T-helper 22 cell (primary cell): ENCODE measurements around the gene ARF1.
"Not testable (repeated sequence)": the region's sequence is repeated elsewhere in the genome, so short reads cannot be mapped to it uniquely, and the experiment has no call there.

ENCODE experiments used
- DNase-seq: peaks from one replicate; pipeline ENCODE4 v3.0.0-alpha.2; 2020; ENCODE audit warnings: low read depth

The ARF1 gene

GRCh38 chr1:228102791-228103620 is 20.5 kb downstream of the ARF1 start, which contains the start of gene C1orf35:
Gene C1orf35, minus strand, starts transcription at chr1:228103325. Its CDS starts 98 bp downstream, at chr1:228103227.
- peak; percentile 88 for DNase-seq

GRCh38 chr1:228104526-228105269 is 22.2 kb downstream of the ARF1 start:
- DNase-seq: no peak

DNA sequence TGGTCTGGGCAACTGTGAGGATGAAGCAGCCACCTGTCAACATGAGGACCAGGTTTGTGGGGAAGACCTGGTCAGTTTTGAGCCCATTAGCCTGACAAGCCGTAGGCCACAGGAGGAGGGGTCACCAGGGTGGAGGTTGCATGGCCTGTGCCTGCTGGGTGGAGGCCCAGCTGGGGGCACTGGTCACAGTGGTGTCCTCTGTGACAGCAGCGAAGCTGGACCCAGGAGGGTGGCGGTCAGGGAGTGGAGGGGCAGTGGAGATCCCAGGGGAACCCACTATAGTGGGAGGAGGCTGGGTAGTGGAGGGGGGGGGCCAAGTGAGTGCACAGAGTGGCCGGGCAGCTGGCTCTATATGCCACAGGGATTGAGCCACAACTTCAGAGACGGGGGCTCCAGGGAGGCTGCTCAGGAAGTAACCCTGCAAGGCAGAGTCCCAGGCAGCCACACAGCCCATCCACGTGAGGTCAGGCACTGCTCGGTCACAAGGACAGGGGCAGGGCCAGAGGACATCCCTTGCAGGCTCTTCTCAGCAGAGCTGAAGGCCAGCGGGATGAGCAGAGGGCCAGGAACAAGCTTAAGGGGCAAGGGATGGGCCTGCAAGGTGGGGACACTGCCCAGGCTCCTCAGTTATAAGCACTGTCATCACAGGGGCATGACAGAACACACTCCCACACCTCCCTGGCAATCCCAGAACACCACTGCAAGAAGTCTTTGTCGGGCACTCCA is 22.9 kb downstream of the ARF1 start:
- DNase-seq: no peak

- DNase-seq: no peak
Observed at GRCh38 chr1:228105996-228106799, 23.7 kb downstream of the ARF1 start.

GRCh38 chr1:228106800-228107054 is 24.2 kb downstream of the ARF1 start:
- DNase-seq: no peak

DNA sequence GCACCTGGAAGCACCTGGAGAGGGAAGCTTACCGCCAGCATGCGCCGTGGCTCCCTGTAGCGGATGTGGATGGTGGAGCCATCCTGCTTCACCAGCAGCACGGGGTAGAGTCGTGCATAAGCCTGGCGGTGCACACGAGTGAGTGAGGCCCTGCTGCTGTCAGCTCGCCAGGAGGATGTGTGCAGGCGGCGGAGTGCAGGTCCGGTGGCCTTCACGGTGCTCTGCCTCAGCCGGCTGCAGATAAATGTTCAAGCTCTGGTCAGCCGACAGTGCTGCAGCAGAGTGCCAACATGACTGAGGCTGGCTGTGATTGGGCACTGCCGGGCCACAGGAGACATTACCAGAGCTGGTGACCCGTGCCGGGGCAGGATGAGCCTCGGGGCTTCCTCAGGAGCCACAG is 25.1 kb downstream of the ARF1 start:
- DNase-seq: no peak

DNA sequence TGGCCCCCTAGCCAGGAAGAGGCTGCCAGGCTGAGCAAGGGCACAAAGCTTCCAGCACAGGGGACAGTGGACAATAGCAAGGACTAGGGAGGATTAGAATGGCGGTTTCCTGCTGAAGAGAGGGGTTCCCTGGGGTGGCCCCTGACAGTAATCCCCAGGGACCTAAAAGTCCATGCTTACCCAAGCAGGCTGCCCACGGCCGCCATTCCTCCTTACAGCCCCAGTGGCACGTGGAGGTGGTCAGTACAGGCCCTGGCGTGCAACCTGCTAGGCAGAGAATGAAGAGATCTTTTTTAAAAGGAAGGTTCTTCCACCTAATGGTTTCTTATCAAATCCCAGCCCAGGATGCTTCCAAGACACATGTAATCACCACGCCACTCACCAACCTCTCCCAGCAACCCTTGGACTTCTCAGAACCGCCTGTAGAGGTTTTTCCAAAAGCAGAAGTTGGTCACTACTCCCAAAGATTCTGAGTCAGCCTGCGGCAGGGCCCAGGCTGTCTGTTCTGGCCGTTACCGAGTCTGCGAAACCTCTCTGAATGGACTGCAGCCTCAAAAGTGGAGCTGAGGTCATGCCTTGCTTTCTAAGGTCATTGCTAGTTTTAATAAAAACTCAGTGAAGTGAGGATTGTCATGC is 25.7 kb downstream of the ARF1 start:
- DNase-seq: no peak

DNA sequence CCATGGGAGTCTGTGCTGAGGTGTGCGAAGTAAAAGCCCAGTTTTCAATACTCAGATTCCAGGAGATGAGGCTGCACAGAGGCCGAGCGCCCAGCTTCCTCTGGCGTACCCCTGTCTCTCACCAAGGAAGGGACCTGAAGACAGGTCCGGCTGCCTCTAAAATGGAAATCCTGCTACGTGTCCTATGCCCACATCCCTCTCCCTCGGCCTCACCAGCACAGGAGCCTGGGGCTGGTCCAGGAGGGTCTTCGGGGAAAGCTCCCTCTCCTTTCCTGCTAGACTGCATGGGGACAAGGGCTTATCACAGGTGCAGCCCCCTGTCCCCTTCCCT is 26.2 kb downstream of the ARF1 start:
- no peak for DNase-seq

DNA sequence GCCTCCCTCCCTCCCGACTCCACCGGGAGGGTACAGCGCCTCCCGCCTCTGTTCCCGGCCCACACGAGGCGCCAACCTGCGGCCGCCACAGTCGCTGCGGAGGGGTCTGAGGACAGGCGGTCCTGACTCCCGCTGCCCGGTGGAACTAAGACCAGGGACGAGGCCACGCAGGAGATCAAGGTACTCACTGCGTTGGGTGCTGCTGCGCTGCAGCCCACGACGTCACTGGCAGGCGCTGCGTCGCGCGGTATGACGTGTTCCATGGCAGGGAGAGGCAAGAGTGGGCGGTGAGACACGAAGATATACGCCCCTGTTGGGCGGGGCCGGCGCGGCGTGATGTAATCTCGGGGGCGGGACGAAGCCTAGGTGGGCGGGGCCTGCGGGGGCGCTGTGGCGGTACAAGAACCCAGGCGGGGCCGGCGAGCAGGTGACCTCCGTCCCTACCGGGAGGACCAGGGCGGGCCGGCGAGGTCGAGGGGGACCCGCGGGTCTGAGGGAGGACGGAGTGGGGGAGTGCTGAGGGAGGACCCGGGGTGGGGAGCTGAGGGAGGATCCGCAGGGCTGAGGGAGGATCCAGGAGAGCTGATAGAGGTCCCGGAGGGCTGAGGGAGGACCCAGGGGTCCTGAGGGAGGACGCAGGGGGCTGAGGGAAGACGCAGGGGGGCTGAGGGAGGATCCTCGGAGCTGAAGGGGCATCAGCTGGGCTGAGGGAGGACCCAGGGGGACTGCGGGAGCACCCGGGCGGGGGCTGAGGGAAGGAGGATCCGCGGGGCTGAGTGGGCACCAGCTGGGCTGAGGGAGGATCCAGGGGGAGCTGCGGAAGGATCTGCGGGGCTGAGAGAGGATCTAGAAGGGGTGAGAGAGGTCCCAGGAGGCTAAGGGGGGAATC is 26.8 kb downstream of the ARF1 start, which contains the start of gene MRPL55:
MRPL55 (minus strand) TSS at position 227 of the 889 bp plus-strand sequence. CDS start 1,039 bp downstream, outside the sequence.
- DNase-seq: peak; percentile 93

DNA sequence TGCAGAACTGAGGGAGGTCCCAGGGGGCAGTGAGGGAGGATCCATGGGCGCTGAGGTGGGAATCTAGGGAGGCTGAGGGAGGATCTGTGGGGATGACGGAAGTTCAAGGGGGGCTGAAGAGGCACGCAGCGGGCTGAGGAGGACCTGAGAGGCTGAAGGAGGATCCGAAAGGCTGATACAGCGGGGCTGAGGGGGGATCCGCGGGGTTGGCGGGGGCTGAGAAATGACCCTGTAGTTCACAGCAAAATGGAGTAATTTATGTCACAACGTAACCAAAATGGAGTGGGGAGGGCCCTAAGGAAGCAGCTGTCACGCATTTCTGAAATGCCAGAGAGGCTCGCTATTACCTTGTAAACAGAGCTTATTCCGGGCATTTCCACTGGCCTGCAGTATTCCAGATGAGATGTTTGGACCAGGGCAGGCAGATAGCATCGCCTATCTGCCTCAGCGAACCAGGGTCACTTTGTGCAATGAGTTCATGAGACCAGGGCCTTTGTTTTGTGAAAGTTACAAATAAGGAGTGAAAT is 27.5 kb downstream of the ARF1 start:
- no peak for DNase-seq

GRCh38 chr1:228110556-228110955 is 28.0 kb downstream of the ARF1 start:
- no peak for DNase-seq

- not testable (repeated sequence) for DNase-seq
Observed at GRCh38 chr1:228111315-228111714, 28.8 kb downstream of the ARF1 start.

DNA sequence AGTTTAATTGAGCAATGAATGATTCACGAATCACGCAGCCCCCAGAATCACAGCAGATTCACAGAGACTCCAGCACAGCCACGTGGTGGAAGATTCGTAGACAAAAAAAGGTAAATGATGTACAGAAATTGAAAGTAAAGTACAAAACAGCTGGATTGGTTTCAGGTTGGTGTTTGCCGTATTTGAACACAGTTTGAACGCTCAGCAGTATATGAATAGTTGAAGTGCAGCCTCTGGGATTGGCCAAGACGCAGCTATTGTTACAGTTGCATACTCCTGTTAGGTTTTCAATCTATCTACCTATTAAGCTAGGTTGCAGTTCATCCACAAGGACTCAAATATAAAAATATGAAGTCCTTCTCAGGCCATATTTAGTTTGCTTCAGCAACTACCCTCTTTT is 29.7 kb downstream of the ARF1 start:
- DNase-seq: no peak

- DNase-seq: no peak
Observed at GRCh38 chr1:228112617-228113016, 30.1 kb downstream of the ARF1 start.

GRCh38 chr1:228114827-228115226 is 32.3 kb downstream of the ARF1 start:
- DNase-seq: no peak

DNA sequence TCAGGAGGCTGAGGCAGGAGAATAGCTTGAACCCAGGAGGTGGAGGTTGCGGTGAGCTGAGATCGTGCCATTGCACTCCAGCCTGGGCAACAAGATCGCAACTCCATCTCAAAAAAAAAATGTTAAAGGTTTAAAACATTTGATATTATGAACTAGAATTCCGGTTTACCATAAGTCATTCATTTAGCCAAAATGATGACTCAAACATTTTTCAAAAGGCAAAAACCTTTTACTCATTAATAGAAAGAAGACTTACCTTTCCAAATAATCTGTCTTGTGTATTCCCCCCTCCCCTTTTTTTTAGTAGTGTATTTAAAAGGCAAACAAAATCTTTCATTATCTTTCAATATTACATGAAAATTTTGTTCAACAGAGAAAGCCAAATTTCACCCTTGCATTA is 34.8 kb downstream of the ARF1 start:
- no peak for DNase-seq

DNA sequence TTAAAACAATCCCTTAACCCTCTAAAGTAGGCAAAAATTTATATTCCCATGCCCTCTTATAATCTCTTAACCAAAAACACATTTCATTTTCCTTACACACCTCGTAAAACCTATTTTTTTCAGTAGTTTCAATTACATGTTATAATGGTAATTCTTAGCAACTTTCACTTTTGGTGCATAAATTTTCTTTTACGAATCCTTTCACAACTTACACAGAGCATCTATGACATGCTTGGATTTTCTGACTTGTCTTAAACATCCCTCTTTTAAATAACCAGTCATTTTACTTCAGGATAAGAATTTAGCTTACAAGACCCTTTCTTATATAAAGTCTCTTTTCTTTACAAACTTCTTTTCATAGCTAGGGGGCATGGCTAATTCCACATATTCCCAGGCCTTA is 35.5 kb downstream of the ARF1 start:
- no peak for DNase-seq

- DNase-seq: no peak
Observed at GRCh38 chr1:228120351-228120750, 37.8 kb downstream of the ARF1 start.

DNA sequence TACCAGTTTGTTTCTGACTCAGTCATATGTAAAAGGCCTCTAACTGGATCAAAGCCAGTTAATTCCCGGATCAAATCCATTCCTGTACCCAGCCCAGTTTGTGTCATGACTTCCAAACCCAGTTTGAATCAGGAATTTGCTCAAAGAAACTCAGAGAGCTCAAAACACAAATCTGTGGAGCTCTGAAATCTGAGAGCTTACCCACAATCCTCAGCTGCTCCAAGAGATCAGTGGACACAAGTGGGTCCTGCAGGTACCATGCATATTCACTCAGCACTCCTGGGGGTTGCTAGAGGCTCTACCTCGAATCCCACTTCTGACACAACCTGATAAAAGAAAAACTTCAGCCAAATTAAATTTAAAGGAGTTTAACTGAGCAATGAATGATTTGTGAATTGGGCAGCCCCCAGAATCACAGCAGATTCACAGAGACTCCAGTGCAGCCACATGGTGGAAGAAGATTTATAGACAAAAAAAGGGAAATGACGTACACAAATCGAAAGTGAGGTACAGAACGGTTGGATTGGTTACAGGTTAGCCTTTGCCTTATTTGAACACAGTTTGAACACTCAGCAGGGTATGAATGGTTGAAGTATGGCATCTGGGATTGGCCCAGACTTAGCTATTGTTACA is 38.5 kb downstream of the ARF1 start:
- no peak for DNase-seq

DNA sequence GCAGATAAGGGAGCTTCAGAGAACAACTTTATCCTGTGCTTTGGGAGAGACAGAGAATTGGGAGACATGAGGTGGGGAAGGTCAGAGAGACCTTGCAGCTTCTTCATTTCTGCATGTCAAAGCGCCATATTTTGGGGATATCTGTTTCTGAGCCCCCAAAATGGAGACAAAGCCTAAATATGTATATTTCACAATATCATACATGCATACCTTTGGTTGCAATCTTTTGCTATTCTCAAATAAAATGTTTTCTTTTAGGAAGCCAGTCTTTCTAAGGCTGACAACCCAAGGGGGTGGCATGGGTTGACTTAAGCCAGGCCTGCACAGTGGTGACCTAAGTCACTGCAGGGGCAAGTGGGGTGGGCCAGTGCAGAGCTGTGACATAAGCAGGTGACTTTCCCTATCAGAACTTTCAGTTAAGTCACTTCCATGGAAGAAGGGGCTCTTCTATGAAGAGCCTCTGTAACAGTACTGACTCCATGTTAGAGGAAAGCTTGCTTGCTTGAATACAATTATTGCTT is 40.5 kb downstream of the ARF1 start:
- DNase-seq: no peak
